Measurements from ENCODE around the gene RBM25. TPM values are rescaled to one million over a fixed set of nuclear protein-coding genes. Genes with fewer than 3 reads are reported as not detected.

The RBM25 gene
- total RNA-seq, 1 donor from 2014 or later, result 70.1 TPM

DNA sequence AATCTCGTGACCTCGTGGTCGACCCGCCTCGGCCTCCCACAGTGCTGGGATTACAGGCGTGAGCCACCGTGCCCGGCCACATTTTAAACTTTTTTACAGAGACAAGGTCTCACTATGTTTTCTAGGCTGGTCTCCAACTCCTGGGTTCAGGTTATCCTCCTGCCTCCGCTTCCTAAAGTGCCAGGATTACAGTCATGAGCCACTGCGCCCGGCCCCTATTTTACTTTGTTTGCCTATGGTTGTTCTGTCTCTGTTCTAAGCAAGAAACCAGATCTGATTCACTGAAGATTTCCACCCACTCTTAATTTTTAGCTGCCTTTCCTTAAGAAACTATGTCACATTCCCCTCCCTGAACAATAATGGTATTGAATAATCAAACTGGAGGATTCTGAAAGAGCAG lies 39.1 kb downstream of the RBM25 start:
- H3K27me3 ChIP-seq, result no peaks in the 10 kb centered on the region
- DNase-seq (no peak), ATAC-seq (no peak)
- H3K36me3 ChIP-seq, result peaks cover 84% of the 10 kb centered on the region
- TF ChIP-seq, protein P1, sequence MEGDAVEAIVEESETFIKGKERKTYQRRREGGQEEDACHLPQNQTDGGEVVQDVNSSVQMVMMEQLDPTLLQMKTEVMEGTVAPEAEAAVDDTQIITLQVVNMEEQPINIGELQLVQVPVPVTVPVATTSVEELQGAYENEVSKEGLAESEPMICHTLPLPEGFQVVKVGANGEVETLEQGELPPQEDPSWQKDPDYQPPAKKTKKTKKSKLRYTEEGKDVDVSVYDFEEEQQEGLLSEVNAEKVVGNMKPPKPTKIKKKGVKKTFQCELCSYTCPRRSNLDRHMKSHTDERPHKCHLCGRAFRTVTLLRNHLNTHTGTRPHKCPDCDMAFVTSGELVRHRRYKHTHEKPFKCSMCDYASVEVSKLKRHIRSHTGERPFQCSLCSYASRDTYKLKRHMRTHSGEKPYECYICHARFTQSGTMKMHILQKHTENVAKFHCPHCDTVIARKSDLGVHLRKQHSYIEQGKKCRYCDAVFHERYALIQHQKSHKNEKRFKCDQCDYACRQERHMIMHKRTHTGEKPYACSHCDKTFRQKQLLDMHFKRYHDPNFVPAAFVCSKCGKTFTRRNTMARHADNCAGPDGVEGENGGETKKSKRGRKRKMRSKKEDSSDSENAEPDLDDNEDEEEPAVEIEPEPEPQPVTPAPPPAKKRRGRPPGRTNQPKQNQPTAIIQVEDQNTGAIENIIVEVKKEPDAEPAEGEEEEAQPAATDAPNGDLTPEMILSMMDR (IDR thresholded peaks at IDR 0.05), result no peak
- no peak overlapping the region for H3K27ac ChIP-seq
- no peak overlapping the region for H3K4me3 ChIP-seq
- intact Hi-C loops (cut with DNase I), result no loop called here
- no peaks in the 10 kb centered on the region for H3K9me3 ChIP-seq
- no peaks in the 10 kb centered on the region for H3K4me1 ChIP-seq

DNA sequence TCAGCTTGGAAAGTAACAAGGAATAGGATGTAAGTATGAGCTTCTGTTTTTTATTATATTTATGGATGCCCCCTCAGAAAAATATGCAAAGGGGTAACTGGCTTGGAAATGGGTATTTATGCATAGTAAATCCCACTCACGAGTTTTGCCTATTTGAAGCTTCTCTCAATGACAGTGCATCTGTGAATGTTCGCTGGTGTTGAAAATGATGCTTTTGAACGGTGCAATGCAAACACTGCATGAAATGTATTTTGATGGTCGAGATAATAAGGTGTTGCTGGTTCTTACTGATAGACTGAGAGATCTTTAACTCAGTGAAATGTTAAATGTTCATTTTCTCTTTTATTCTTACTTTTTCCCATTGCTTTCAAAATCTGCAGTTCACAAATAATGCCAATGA lies 42.0 kb downstream of the RBM25 start:
- Histone ChIP-seq H3K27me3 (no peaks in the 10 kb centered on the region), H3K9me3 (no peaks in the 10 kb centered on the region), H3K36me3 (peaks cover 93% of the 10 kb centered on the region), H3K4me3 (no peak overlapping the region), H3K4me1 (no peaks in the 10 kb centered on the region), H3K27ac (no peak overlapping the region)
- TF ChIP-seq, protein P1 (IDR thresholded peaks at IDR 0.05), result no peak
- ATAC-seq, result no peak
- intact Hi-C loops (cut with DNase I), result no loop called here
- DNase-seq, result no peak

DNA sequence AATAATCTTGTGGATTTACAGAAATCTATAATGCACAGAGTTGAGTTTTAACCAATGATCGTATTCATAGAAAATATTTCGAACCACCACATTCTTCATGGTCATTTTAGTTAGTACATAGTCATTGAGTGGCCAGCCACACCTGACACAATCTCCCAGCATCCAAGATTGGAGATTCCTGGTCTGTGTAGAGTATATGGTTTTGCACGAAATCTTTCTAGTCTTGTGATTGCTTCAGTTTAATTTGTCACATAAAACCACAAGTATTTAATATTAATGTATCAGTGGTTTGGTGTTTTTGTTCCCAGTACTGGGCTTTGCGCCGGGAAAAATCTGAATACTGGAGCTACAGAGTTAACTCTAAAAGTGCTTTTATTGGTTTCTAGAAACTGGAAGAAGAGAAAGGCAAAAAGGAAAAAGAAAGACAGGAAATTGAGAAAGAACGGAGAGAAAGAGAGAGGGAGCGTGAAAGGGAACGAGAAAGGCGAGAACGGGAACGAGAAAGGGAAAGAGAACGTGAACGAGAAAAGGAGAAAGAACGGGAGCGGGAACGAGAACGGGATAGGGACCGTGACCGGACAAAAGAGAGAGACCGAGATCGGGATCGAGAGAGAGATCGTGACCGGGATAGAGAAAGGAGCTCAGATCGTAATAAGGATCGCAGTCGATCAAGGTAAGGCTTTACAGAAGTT lies 44.6 kb downstream of the RBM25 start:
- ATAC-seq (no peak), DNase-seq (no peak)
- no peak overlapping the region for H3K4me3 ChIP-seq
- TF ChIP-seq, protein P1 (IDR thresholded peaks at IDR 0.05), result no peak
- H3K27ac ChIP-seq, result no peak overlapping the region
- no peaks in the 10 kb centered on the region for H3K4me1 ChIP-seq
- peaks cover 98% of the 10 kb centered on the region for H3K36me3 ChIP-seq
- no peaks in the 10 kb centered on the region for H3K27me3 ChIP-seq
- H3K9me3 ChIP-seq, result no peaks in the 10 kb centered on the region
- intact Hi-C loops (cut with DNase I), result no loop called here

DNA sequence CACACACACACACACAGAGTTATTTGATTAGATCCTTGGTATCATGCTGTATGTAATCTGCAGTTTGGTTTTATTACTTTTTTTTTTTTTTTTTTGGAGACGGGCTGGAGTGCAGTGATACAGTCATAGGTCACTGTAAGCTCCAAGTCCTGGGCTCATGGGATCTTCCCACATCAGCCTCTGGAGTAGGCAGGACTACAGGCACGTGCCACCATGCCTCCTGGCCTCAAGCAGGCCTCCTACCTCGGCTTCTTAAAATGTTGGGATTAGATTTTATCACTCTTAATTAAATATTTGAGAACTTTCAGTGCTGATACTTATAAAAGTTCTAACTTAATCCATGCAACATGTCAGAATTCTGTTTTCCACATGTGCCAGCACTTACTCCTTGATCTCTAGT lies 46.7 kb downstream of the RBM25 start:
- TF ChIP-seq, protein P1 (IDR thresholded peaks at IDR 0.05), result no peak
- ATAC-seq (no peak), DNase-seq (no peak)
- intact Hi-C loops (cut with DNase I), result no loop called here
- Histone ChIP-seq H3K9me3 (no peaks in the 10 kb centered on the region), H3K36me3 (peaks cover 98% of the 10 kb centered on the region), H3K27me3 (no peaks in the 10 kb centered on the region), H3K4me1 (no peaks in the 10 kb centered on the region), H3K4me3 (no peak overlapping the region), H3K27ac (no peak overlapping the region)

DNA sequence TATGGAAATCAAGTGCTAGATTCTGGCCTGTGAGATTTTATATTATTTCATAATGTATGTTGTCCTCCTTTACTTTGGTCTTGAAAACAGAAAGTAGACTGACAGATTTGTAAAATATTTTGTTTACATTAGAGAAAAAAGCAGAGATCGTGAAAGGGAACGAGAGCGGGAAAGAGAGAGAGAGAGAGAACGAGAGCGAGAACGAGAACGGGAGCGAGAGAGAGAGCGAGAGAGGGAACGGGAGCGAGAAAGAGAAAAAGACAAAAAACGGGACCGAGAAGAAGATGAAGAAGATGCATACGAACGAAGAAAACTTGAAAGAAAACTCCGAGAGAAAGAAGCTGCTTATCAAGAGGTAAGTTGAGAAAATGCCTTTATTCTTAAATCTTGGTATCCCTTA lies 47.4 kb downstream of the RBM25 start:
- DNase-seq, result no peak
- Histone ChIP-seq H3K27ac (no peak overlapping the region), H3K36me3 (peaks cover 98% of the 10 kb centered on the region), H3K27me3 (no peaks in the 10 kb centered on the region), H3K4me1 (no peaks in the 10 kb centered on the region), H3K9me3 (no peaks in the 10 kb centered on the region), H3K4me3 (no peak overlapping the region)
- ATAC-seq, result no peak
- intact Hi-C loops (cut with DNase I), result no loop called here
- TF ChIP-seq, protein P1 (IDR thresholded peaks at IDR 0.05), result no peak

All from upper lobe of right lung (tissue), 1 donor.